ENCODE results near the gene APOM.

APOM gene

GRCh38 chr6:31655349-31656237 is at the start of gene APOM:
Gene APOM (plus strand): TSS chr6:31655894. CDS start chr6:31655967, 73 bp downstream.
- DNase-seq (ENCODE audit: low read depth), result no peak

GRCh38 chr6:31607317-31607716 is 48.4 kb upstream of the APOM start:
- DNase-seq (ENCODE audit: low read depth), result no peak

GRCh38 chr6:31609519-31610406 is 45.9 kb upstream of the APOM start:
- DNase-seq (ENCODE audit: low read depth), result no peak

DNA sequence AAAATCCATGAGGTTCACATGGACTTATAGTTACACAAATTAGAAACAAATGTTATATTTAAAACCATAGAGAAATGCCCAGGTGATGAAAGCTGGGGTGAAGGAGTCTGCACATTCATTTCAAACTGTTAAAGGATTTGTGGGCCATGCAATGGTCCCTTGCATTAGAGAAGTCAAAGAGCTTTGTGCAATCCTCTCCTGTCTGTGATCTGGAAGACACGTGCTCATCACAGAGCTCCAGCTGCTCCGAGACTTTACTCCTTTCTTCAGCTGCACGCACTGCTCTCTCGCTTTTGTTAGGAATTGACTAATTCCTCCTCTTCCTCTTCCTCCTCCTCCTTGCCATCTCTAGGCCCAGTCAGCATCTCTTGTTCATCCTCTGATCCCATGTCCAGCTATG is 44.7 kb upstream of the APOM start:
- no peak for DNase-seq (ENCODE audit: low read depth)

DNA sequence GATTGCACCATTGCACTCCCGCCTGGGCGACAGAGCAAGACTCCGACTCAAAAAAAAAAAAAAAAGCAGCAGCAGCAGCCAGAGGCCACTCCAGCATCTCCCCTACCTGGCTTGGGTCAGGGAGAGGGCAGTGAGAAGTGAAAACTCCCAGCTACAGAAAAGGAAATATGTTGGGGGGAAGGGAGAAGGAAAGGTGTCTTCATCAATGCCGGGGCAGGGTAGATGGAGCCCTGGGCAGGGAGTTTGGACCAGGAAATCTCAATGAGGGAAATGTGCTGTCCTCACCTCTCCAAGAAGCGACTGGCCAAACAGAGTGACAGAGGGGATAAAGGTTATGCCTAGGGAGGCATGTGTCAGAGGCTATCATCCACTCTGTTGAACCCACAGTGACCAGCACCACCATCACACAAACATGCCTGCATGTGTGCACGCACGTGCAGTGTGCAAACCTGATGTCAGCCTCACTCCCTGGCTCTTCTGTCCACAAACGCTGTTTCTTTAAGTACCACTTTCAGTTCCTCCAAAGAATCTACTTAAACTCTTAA is 41.5 kb upstream of the APOM start:
- no peak for DNase-seq (ENCODE audit: low read depth)

DNA sequence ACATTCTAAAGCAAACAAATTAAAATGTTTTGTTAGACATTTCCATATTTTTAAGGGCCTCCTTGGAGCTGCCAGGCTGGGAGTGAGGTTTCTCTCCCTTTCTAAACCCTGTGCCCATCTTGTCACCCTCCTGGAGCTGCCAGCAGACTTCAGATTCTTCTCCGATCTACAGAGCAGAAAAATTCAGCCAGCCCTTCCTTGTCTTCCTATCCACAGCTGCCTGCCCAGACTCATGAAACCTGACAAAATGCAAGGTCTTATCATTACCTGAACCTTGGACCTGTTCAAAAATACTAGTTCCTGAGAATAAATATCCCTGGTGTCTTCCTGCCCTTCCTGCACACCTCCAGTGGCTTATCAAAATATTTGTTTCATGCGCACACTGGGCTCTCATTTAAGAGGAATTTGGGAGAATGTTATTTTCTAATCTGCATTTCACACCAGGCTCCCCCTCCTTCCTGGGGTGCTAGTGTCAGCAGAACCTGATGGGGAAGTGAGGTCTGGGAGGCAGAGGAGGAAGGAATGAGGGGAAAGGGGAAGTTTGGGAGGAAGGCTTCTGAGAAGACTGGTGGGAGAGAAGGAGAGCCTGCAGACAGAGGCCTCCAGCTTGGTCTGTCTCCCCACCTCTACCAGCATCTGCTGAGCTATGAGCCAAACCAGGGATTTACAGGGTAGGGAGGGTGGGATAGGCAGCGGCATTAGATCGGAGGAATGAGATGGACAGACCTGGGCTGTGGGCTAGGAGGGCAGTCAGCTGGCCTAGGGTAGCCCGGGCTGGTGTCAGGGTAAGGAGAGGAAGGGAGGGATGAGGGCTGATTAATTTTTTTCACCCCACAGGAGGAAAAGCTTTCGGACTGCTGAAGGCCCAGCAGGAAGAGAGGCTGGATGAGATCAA is 40.8 kb upstream of the APOM start, which contains the start of gene AIF1:
Gene AIF1, plus strand, starts transcription at position 551 of the 895 bp plus-strand sequence. Its CDS starts 96 bp downstream, at position 647.
- DNase-seq (ENCODE audit: low read depth), result no peak

DNA sequence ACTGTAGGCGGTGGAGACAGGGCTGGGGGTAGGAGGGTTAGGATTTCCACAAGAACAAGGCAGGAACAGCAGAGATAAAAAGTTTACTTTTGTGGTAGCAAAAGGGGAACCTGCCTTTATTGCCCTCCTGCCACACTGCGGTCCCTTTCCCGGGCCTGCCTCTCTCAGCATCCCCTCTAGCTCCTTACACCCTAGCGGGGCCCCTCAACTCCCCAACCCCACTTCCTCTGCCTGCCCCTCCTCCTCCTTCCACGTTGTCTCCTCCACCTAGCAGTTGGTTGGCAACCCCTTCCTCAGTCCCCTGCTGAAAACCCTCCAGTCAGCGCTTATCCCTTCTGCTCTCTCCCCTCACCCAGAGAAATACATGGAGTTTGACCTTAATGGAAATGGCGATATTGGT is 39.9 kb upstream of the APOM start:
- DNase-seq (ENCODE audit: low read depth), result no peak

GRCh38 chr6:31617010-31617409 is 38.7 kb upstream of the APOM start:
- no peak for DNase-seq (ENCODE audit: low read depth)

DNA sequence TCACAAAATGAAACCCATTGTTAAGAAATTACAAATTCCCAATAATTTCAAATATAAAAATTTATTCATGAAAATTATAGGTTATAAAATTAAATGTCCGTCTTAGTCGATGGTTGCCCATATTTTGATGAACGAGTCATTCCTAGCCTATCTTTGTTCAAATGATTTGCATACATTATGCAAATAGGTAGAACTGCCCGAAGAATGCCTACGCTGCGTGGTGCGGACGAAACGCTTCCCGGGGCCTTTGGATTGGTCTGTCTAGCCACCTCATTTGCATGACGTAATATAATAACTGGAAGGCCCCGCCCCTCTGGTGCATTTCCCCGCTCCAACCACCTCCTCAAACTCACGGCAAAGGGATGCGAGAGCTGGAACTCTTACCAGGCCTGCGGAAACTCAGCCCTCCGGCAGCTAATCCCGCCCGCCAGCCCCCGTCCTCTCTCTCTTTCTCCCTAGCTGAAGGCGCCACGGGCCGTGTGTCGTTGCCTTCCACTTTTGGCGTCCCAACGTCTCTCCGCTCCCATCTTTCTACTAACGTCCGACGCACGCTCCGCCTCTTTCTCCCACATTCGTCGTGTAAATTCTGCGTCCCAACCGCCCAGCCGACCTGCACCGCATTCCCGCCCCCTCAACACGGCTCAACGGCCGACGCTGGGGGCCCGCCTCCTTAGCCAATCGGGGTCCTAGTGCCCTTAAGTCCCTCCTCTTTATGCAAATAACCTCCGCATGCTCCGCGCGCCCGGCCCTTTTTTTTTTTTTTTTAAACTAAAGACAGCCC is 35.7 kb upstream of the APOM start:
- peak; percentile 100 for DNase-seq (ENCODE audit: low read depth)

- peak; percentile 87 for DNase-seq (ENCODE audit: low read depth)
Observed at GRCh38 chr6:31620586-31621319, 34.9 kb upstream of the APOM start, which contains the start of gene PRRC2A. Gene PRRC2A (plus strand): TSS chr6:31620715. CDS start chr6:31622790, 2,075 bp downstream.

GRCh38 chr6:31621320-31621939 is 34.3 kb upstream of the APOM start:
- no peak for DNase-seq (ENCODE audit: low read depth)

DNA sequence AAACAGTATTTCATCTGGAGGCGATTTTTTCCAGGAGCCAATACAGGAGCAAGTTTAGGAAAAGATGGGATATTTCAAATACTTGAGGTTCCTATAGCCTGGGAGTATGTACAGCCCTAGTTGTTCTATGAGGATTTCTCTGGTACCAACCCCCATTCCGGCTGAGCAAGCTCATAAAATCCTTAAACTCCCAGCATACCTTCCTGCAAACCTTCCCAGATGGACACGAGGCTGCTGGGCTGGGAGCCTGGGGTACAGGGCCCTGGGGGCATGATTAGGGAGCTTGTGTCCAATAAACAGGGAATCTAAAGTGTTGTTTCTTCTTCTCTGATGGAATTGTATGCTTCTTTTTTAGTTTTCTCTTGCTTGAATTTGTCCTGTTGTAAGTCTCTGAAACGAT is 33.7 kb upstream of the APOM start:
- DNase-seq (ENCODE audit: low read depth), result no peak

GRCh38 chr6:31622684-31623091 is 33.0 kb upstream of the APOM start:
- no peak for DNase-seq (ENCODE audit: low read depth)

DNA sequence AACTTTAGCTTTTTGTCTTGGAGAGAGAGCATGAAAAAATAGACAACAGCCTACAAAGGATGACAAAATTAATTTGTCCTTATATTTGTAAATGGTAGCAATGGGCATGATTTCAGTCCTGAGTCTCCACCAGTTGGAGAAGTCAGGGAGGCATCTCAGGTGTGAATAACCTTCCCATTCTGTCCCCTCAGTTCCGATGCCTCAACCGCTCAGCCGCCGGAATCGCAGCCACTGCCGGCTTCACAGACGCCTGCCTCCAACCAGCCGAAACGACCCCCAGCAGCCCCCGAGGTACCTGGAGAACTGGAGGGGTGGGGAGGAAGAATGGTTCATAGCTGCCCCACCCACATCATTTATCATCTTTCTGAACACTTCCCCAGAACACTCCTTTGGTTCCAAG is 31.6 kb upstream of the APOM start:
- no peak for DNase-seq (ENCODE audit: low read depth)

DNA sequence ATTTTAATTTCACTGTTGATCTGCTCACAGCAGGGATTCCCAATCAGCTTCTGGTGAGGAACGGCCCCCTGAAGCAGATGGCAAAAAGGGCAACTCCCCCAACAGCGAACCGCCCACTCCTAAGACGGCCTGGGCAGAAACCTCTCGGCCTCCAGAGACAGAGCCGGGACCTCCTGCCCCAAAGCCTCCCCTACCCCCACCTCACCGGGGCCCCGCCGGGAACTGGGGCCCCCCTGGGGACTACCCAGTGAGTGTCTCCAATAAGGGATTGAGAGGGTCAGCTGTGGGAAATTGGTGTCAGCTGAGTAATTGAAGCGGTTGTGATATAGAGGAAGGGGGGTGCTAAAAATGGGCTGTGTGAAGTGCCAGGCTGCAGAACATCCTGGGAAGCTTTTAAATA is 28.7 kb upstream of the APOM start:
- DNase-seq (ENCODE audit: low read depth), result no peak

DNA sequence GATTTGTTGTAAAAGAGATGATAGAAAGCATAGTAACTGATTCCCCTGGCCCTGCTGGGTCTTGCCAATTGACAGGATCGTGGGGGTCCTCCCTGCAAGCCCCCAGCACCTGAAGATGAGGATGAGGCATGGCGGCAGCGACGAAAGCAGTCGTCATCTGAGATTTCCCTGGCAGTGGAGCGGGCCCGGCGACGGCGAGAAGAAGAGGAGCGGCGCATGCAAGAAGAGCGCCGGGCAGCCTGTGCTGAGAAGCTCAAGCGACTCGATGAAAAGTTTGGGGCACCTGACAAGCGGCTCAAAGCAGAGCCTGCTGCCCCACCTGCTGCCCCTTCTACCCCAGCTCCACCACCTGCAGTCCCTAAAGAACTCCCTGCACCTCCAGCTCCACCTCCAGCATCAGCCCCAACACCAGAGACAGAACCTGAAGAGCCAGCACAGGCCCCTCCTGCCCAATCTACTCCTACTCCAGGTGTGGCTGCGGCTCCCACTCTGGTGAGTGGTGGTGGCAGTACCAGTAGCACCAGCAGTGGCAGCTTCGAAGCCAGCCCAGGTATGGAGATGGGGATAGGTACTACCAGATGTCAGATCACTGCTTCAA is 27.9 kb upstream of the APOM start:
- no peak for DNase-seq (ENCODE audit: low read depth)

GRCh38 chr6:31629014-31629413 is 26.7 kb upstream of the APOM start:
- no peak for DNase-seq (ENCODE audit: low read depth)

GRCh38 chr6:31630177-31630934 is 25.3 kb upstream of the APOM start:
- no peak for DNase-seq (ENCODE audit: low read depth)

Measured in ELR (cell line).